LNCAP (cell line): Measurements from ENCODE around the gene MYOZ1.

Source experiments
- CTCF ChIP-seq: fragments of 450-650 bp; IDR thresholded peaks from 2 replicates; pipeline ENCODE4 v1.5.1; 2017; ENCODE audit warnings: mild to moderate bottlenecking

Gene MYOZ1

GRCh38 chr10:73625884-73626752, 15.2 kb downstream of the MYOZ1 start:
- TF ChIP-seq CTCF: no peak

GRCh38 chr10:73625004-73625883, 16.0 kb downstream of the MYOZ1 start:
- no peak for TF ChIP-seq CTCF

GRCh38 chr10:73623056-73623455, 18.2 kb downstream of the MYOZ1 start:
- no peak for TF ChIP-seq CTCF

DNA sequence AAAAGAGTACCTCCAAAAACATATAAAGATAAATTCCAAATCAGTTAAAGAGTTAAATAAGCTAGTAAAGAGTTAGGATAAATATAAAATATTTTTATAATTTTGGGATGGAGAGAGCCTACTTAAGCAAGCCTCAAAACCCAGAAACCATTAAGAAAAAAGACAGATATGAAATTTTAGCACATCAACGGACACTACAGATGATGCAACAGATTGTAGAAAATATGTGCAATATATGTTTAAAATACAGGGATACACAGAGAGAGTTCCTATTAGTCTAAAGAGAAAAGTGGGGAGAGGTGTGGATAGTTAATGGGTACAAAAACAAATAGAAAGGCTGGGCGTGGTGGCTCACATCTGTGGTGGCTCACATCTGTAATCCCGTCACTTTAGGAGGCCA, 26.6 kb downstream of the MYOZ1 start:
- TF ChIP-seq CTCF: no peak

GRCh38 chr10:73609116-73609515, 32.2 kb downstream of the MYOZ1 start:
- TF ChIP-seq CTCF: no peak

DNA sequence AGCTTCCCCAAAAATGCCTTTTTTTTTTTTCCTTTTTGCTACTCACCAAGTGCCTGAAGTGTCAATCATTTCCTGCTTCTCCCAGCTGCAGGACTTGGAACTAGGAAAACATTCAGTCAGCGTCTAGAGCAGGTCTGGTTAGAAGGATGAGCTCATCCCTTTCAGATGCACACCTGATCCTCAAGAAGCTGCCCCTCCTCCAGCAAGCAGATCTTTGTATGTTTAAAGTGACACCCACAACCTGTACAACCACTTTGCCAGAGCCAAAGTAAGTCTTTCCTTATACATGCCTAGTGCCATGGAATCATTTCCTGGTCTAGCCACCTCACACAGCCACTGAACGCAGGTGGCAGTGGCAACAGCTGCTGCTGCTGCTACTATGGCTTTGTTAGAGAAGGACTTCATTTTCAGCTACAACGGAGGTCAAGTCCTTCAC, 39.8 kb downstream of the MYOZ1 start:
- no peak for TF ChIP-seq CTCF

- TF ChIP-seq CTCF: no peak
Observed at GRCh38 chr10:73597346-73597745, 43.9 kb downstream of the MYOZ1 start.
